Measurements from ENCODE around the gene ELF3.
"Not testable (repeated sequence)": the region's sequence is repeated elsewhere in the genome, so short reads cannot be mapped to it uniquely, and the experiment has no call there.

Gene ELF3

GRCh38 chr1:202036595-202037387, 26.4 kb downstream of the ELF3 start:
- DNase-seq (ENCODE audit: low read depth), result no peak

DNA sequence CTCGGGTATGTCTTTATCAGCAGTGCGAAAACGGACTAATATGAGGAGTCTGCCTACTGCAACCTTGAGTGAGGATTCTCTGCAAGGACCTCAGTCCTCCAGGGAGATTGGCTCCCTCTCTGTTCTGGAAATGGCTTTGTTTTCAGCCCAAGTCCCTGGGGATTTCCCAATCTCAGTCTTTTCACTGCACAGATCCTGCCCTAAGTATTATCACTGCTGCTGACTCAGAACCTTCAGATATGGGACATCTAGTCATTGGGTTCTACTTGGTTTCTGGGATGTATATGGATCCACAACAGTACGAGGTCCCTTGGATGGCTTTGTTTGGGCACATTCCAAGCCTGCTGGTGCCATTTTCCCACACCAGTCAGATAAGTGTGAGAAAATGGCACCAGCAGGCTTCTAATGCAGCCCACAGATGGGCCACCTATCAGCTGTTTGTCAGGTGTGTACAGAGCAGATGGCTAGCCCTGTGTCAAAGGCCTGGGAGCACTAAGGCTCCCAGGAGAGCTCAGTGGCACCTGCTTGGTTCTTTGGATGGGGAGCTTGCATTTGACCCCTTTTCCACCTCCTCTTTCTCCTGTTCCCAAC, 27.4 kb downstream of the ELF3 start:
- DNase-seq (ENCODE audit: low read depth), result no peak

- DNase-seq (ENCODE audit: low read depth), result no peak
Observed at GRCh38 chr1:202038688-202039346, 28.4 kb downstream of the ELF3 start.

- DNase-seq (ENCODE audit: low read depth), result no peak
Observed at GRCh38 chr1:202045705-202046104, 35.3 kb downstream of the ELF3 start.

- no peak for DNase-seq (ENCODE audit: low read depth)
Observed at GRCh38 chr1:202046227-202046626, 35.8 kb downstream of the ELF3 start.

- DNase-seq (ENCODE audit: low read depth), result no peak
Observed at GRCh38 chr1:202046748-202047708, 36.6 kb downstream of the ELF3 start.

- no peak for DNase-seq (ENCODE audit: low read depth)
Observed at GRCh38 chr1:202047977-202048376, 37.6 kb downstream of the ELF3 start.

DNA sequence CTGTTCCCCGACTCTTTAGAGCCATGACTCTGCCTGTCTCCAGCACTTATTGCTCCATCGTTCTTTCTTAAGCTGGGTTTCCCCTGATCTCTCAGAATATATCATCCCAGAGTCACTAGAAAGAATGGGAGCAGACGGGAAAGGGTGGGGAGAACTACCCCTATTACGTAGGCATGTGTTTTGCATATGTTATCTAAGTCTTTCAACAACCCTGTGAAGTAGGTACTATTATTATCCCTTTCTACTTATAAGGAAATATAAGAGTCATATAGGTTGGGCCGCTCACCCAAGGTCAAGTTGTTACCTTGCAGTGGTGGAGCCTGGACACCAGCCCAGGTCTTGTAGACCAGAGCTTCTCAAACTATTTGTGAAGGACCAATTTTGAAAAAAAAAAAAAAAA, 38.7 kb downstream of the ELF3 start:
- DNase-seq (ENCODE audit: low read depth), result no peak

GRCh38 chr1:202054094-202054493, 43.7 kb downstream of the ELF3 start:
- no peak for DNase-seq (ENCODE audit: low read depth)

DNA sequence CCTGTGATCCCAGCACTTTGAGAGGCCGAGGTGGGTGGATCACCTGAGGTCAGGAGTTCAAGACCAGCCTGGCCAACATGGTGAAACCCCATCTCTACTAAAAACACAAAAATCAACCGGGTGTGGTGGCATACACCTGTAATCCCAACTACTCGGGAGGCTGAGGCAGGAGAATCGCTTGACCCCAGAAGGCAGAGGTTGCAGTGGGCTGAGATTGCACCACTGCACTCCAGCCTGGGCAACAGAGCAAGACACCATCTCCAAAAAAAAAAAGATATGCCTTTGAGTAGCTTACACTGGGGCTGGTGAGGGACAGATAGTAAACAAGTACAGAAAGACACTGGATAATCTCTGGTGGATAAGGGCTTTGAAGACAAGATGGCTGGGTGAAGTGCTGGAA, 44.3 kb downstream of the ELF3 start:
- not testable (repeated sequence) for DNase-seq (ENCODE audit: low read depth)

- no peak for DNase-seq (ENCODE audit: low read depth)
Observed at GRCh38 chr1:202056644-202057334, 46.4 kb downstream of the ELF3 start.

- not testable (repeated sequence) for DNase-seq (ENCODE audit: low read depth)
Observed at GRCh38 chr1:202057335-202057704, 46.9 kb downstream of the ELF3 start.

GRCh38 chr1:202058001-202058908, 47.9 kb downstream of the ELF3 start:
- no peak for DNase-seq (ENCODE audit: low read depth)

- DNase-seq (ENCODE audit: low read depth), result no peak
Observed at GRCh38 chr1:202061055-202061454, 50.7 kb downstream of the ELF3 start.

- not testable (repeated sequence) for DNase-seq (ENCODE audit: low read depth)
Observed at GRCh38 chr1:202061787-202062186, 51.4 kb downstream of the ELF3 start.

DNA sequence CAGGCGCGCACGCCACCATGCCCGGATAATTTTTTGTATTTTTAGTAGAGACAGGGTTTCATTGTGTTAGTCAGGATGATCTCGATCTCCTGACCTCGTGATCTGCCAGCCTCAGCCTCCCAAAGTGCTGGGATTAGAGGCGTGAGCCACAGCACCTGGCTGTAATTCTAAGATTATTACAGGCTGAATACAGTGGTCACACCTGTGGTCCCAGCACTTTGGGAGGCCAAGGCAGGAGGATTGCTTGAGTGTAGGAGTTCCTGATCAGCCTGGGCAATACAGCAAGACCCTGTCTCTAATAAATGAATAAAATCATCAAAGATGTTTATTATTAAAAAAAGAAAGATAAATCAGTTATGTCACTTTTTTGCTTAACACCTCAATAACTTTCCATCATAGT, 52.2 kb downstream of the ELF3 start:
- DNase-seq (ENCODE audit: low read depth), result not testable (repeated sequence)

- no peak for DNase-seq (ENCODE audit: low read depth)
Observed at GRCh38 chr1:202063093-202063492, 52.7 kb downstream of the ELF3 start.

DNA sequence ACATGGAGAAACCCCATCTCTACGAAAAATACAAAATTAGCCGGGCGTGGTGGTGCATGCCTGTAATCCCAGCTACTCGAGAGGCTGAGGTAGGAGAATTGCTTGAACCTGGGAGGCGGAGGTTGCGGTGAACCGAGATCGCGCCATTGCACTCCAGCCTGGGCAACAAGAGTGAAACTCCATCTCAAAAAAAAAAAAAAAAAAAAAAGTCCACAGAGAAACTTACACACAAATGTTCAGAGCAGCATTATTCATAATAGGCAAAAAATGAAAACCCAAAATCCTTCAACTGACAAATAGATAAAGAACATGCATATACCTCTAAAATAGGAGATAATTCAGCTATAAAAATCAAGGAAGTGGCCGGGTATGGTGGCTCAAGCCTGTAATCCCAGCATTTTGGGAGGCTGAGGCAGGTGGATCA, 54.5 kb downstream of the ELF3 start:
- DNase-seq (ENCODE audit: low read depth), result not testable (repeated sequence)
